Immature natural killer cell (primary cell): ENCODE measurements around the gene CIPC. TPM values are rescaled to one million over a fixed set of nuclear protein-coding genes. Genes with fewer than 3 reads are reported as not detected.

Experiments used
- DNase-seq, 3 donors: peaks; one replicate each; pipeline ENCODE4 v3.0.0; 2022; ENCODE audit warnings: mixed read lengths in 1 of 3
- H3K27ac Mint-ChIP-seq, 6 donors: one replicate each; pipeline ENCODE4 v1.8.0; 2020; ENCODE audit warnings: mixed read lengths in 6 of 6, mild to moderate bottlenecking in 5 of 6, inconsistent platforms in 4 of 6, moderate library complexity in 3 of 6
- H3K27me3 Mint-ChIP-seq, 3 donors: one replicate each; pipeline ENCODE4 v1.8.0; 2020 to 2021; ENCODE audit warnings: low read depth in 3 of 3, mild to moderate bottlenecking in 3 of 3, mixed read lengths in 3 of 3, moderate library complexity in 3 of 3, inconsistent platforms in 1 of 3
- H3K36me3 Mint-ChIP-seq, 3 donors: one replicate each; pipeline ENCODE4 v1.8.0; 2020; ENCODE audit warnings: mixed read lengths in 3 of 3, inconsistent platforms in 2 of 3, mild to moderate bottlenecking in 2 of 3
- H3K4me1 Mint-ChIP-seq, 2 donors: one replicate each; pipeline ENCODE4 v1.8.0; 2020; ENCODE audit warnings: inconsistent platforms in 2 of 2, mild to moderate bottlenecking in 2 of 2, mixed read lengths in 2 of 2, moderate library complexity in 1 of 2
- H3K4me3 Mint-ChIP-seq, 5 donors: one replicate each; pipeline ENCODE4 v1.8.0; 2020; ENCODE audit warnings: mild to moderate bottlenecking in 5 of 5, mixed read lengths in 5 of 5, inconsistent platforms in 3 of 5, moderate library complexity in 3 of 5
- H3K9me3 Mint-ChIP-seq, 6 donors: one replicate each; pipeline ENCODE4 v1.8.0; 2020; ENCODE audit warnings: mild to moderate bottlenecking in 6 of 6, mixed read lengths in 6 of 6, inconsistent platforms in 4 of 6, moderate library complexity in 3 of 6
- polyA plus RNA-seq, 3 donors: library from polyadenylated mRNA; unstranded; fragments of 300-500 nt; fragmentation: Illumina TruSeq; gene quantifications; one replicate each; pipeline ENCODE4 v1.2.3, GENCODE V29; 2021

Gene CIPC
- polyA plus RNA-seq, 3 donors from 2014 or later, result 2.0 to 6.7 (median 3.2) TPM

DNA sequence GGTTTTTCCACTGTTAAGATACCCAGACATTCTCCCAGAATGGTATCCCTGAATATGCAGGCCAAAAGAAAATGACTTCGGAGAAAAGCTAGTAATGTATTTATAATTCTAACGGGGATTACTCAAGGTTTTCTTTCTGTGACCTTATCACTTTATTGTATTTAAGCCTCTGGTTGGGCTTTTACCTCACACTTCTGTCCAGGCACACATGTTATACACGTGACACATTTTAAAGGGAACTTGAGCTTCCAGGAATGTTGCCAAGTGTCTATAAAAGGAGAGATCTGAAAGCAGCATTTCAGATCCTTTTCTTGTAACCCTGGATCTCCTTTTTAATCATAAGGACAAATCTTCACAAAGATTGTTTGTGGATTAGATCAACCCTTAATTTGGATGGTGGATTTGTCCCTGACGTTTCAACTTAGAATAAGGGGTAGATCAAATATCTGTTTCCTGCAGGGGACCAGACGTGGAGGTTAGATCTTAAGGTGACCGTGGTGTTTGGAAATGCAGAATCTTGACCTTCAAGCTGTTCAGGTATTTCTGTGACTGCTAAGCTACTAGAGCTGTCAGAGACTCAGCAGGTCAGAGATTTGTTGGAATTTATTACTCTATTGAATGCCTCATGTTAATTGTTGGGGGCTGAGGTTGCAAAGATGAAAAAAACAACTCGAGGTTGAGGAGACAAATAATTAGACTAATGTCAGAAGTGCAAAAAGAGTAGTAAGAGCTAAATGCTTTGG, 1.5 kb downstream of the CIPC start:
- H3K27ac Mint-ChIP-seq, result peak overlapping the region; percentile 87 to 98 (median 96)
- H3K27me3 Mint-ChIP-seq, result peaks cover 3 to 10% (median 4%) of the 10 kb centered on the region in 3 donors
- H3K4me1 Mint-ChIP-seq, result peaks cover 28 to 43% of the 10 kb centered on the region in 2 donors
- no peak for DNase-seq
- H3K9me3 Mint-ChIP-seq, result no peaks in the 10 kb centered on the region
- peaks cover 0 to 4% (median 3%) of the 10 kb centered on the region in 3 donors for H3K36me3 Mint-ChIP-seq
- peak overlapping the region; percentile 86 to 93 (median 91) for H3K4me3 Mint-ChIP-seq

DNA sequence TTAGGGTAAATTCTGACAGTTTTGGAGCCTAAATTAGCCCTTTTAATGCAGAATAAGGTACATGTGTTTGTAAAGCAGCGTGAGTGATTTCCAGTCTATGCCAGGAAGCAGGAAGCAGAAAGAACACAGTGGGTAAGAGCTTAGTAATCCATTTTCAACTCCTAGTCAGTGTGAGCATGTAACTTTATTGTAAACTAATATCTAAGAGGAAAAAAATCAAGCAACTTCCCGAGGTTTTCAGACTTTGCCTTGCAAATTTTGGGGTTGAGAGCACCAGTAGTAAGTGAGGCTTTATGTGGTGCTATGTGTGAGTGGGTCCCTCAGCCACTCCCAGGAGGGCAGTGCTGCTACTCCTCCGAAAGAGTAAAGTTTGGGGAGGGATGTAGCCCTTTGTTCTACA, 2.9 kb downstream of the CIPC start:
- H3K9me3 Mint-ChIP-seq, result no peaks in the 10 kb centered on the region
- H3K27ac Mint-ChIP-seq, result no peak overlapping the region
- H3K4me1 Mint-ChIP-seq, result peaks cover 25 to 39% of the 10 kb centered on the region in 2 donors
- DNase-seq, result no peak
- no peak overlapping the region for H3K4me3 Mint-ChIP-seq
- H3K27me3 Mint-ChIP-seq, result peaks cover 3 to 10% (median 4%) of the 10 kb centered on the region in 3 donors
- H3K36me3 Mint-ChIP-seq, result peaks cover 0 to 5% (median 4%) of the 10 kb centered on the region in 3 donors

DNA sequence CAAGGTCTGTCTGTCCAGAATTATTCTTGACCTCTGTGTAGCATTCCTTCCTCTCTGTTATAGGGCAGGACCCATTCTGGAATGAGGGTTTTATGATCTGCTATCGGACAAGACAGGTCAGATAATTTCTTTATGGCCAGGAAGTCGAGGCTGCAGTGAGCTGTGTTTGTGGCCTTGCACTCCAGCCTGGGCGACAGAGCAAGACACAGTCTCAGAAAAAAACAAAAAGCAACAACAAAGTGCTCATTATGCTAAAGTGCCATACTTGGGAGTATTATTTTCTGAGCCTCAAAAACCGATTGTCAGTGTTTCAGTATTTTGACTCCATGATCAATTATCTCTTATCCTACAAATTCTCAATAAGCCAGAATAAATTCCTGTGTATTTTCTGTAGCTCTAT, 4.1 kb downstream of the CIPC start:
- no peak for DNase-seq
- no peaks in the 10 kb centered on the region for H3K9me3 Mint-ChIP-seq
- H3K27me3 Mint-ChIP-seq, result peaks cover 3 to 9% (median 4%) of the 10 kb centered on the region in 3 donors
- peaks cover 16 to 27% of the 10 kb centered on the region in 2 donors for H3K4me1 Mint-ChIP-seq
- H3K4me3 Mint-ChIP-seq, result no peak overlapping the region
- H3K36me3 Mint-ChIP-seq, result peaks cover 4 to 15% (median 14%) of the 10 kb centered on the region in 3 donors
- no peak overlapping the region for H3K27ac Mint-ChIP-seq

DNA sequence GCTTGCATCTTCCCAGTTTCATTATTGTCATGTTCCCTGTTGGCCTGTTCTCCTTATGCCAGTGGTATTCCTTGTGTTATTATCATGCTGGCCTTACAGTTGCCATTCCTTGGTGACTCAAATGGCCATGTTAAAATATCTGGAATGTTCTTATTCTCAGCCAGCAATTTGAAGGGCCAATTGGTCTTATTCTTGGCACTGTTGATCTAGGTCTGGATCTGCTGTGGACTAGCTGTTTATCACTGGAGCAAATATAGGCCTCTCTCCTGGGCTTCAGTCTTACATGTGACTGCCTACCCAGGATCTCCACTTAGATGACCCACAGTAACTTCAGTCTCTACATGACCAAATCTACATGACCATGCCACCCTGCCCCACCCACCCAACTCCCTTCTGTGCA, 5.4 kb downstream of the CIPC start:
- DNase-seq, result no peak
- no peak overlapping the region for H3K27ac Mint-ChIP-seq
- no peaks in the 10 kb centered on the region for H3K9me3 Mint-ChIP-seq
- H3K4me3 Mint-ChIP-seq, result no peak overlapping the region
- peaks cover 11 to 23% (median 18%) of the 10 kb centered on the region in 3 donors for H3K36me3 Mint-ChIP-seq
- H3K27me3 Mint-ChIP-seq, result no peaks in the 10 kb centered on the region
- peaks cover 8 to 15% of the 10 kb centered on the region in 2 donors for H3K4me1 Mint-ChIP-seq

DNA sequence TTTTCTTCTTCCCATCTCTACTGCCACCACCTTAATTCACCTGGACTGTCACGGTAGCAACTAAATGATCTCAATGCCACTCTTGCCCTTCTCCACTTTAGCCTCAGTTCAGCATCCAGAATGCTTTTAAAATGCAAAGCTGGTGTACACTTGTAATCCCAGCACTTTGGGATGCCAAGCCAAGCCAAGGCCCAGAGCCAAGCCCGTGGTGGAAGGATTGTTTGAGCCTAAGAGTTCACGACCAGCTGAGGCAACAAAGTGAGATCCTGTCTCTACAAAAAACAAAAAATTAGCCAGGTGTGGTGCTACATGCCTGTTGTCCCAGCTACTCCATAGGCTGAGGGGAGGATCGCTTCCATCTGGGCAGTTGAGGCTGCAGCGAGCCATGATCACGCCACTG, 5.9 kb downstream of the CIPC start:
- Mint-ChIP-seq H3K4me3 (no peak overlapping the region), H3K36me3 (peaks cover 16 to 27% (median 18%) of the 10 kb centered on the region in 3 donors), H3K4me1 (peaks cover 4 to 10% of the 10 kb centered on the region in 2 donors), H3K27ac (no peak overlapping the region), H3K27me3 (no peaks in the 10 kb centered on the region), H3K9me3 (no peaks in the 10 kb centered on the region)
- no peak for DNase-seq

DNA sequence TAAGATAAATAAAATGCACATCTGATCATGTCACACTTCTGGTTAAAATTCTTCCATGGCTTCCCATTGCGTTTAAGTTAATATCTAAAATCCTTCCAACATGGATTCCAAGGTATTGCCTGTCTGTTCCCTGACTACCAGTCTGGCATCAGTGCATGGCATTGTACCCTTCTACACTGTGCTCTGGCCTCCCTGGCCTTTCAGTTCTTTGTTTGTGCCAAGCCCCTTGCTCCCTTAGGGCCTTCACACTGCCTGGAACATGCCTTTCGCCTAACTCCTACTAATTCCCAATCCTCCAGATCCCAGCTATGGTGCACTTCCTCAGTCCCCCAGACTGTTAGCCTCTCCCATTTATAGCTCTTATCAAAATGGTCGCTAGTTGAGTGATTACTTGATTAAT, 6.3 kb downstream of the CIPC start:
- no peak overlapping the region for H3K4me3 Mint-ChIP-seq
- DNase-seq, result no peak
- H3K27me3 Mint-ChIP-seq, result no peaks in the 10 kb centered on the region
- peak overlapping the region in 1 of 6 donors; percentile 35 for H3K27ac Mint-ChIP-seq
- H3K36me3 Mint-ChIP-seq, result peaks cover 18 to 31% (median 20%) of the 10 kb centered on the region in 3 donors
- peaks cover 0 to 6% of the 10 kb centered on the region in 2 donors for H3K4me1 Mint-ChIP-seq
- H3K9me3 Mint-ChIP-seq, result no peaks in the 10 kb centered on the region

DNA sequence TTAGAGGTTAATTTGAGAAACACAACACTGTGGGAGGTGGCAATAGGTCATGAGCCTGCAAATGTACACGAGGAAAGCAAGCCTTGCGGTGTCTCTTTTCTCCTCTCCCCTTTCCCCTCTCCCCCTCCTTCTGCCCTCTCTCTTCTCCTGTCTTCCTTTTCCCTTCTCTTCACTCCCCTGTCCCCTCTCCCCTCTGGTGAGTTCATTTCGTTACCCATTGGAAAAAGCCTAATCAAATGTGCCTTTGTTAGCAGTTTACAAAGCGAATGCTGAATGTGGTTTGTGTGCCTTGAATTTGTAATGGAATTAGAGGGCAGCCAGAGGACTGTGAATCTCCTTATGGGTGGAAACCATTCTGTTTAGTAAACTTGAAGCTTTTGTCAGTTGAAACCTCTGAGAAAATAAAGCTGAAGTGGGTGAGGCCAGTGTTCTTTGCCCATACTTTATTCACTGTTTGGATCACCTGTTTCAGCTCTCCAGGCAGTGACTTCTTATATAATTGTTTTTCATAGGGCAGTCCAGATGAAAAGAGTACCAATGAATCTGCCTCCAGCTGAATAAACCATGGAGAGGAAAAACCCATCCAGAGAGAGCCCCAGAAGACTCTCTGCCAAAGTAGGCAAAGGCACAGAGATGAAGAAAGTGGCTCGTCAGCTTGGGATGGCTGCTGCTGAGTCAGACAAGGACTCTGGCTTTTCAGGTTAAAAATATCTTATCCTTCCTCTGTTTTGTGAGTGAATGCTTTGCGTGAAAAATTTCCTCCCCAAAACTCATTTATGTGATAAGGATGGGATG, 7.3 kb downstream of the CIPC start:
- DNase-seq, result no peak
- no peak overlapping the region for H3K4me3 Mint-ChIP-seq
- H3K27me3 Mint-ChIP-seq, result no peaks in the 10 kb centered on the region
- H3K36me3 Mint-ChIP-seq, result peaks cover 18 to 31% (median 20%) of the 10 kb centered on the region in 3 donors
- no peaks in the 10 kb centered on the region for H3K4me1 Mint-ChIP-seq
- H3K27ac Mint-ChIP-seq, result no peak overlapping the region
- no peaks in the 10 kb centered on the region for H3K9me3 Mint-ChIP-seq

DNA sequence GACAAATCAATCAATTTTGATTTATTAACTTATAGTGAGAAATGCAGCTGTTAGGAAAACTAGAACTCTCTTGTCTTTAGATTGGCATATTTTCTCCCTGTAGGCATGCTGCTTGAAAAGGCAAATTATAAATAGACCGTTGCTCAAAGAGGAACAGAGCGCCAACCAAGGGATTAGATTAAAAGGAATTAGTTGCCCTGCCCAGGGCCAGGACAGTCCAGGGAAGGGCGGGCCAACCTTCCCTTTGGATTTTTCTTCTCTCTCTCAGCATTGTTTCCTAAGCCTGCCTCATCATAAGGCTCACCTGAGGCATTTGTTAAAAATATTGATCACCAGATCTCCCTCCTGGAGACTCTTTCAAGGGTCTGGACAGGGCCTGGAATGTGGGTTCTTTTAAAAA, 8.6 kb downstream of the CIPC start:
- no peak for DNase-seq
- Mint-ChIP-seq H3K27me3 (no peaks in the 10 kb centered on the region), H3K4me3 (no peak overlapping the region), H3K9me3 (no peaks in the 10 kb centered on the region), H3K36me3 (peaks cover 18 to 38% (median 32%) of the 10 kb centered on the region in 3 donors), H3K27ac (no peak overlapping the region), H3K4me1 (no peaks in the 10 kb centered on the region)

DNA sequence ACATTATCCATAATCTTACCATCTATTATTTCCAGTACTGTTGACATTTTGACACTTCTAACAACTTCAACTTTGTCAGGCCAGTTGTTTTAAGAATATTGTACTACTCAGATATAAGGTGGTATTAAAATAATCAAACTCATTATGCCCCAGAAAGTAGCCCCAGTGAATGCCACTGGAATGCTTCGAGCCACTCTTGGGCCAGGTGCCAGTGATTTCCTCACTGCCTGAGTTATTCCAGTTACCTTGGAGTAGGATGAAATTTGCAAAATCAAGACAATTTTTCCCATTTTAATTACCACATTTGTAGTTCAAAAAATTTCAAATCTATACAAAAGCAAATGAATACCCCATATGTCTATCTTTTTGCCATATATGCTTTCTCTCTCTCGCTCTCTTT, 9.2 kb downstream of the CIPC start:
- no peaks in the 10 kb centered on the region for H3K27me3 Mint-ChIP-seq
- no peaks in the 10 kb centered on the region for H3K4me1 Mint-ChIP-seq
- H3K27ac Mint-ChIP-seq, result no peak overlapping the region
- H3K9me3 Mint-ChIP-seq, result no peaks in the 10 kb centered on the region
- DNase-seq, result no peak
- peaks cover 21 to 41% (median 34%) of the 10 kb centered on the region in 3 donors for H3K36me3 Mint-ChIP-seq
- H3K4me3 Mint-ChIP-seq, result no peak overlapping the region

DNA sequence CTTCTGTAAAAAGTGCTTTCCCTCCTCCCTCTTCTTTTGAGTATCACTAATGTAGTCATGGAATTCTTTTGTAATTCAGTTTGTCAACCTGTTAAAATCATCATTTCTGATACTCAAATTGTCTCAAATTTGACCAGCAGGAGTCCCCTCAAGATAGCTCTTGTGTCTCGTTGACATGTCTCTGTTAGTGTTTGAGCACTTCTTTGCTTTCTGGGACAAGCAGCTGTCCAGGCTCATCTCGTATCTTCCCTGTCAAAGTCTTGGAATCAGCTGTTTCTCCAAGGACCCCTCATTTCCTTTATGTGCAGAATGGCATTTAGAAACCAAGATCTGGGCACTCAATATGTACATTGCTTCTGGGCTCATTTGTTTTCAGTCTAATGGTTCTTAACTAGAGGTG, 10.7 kb downstream of the CIPC start:
- H3K27ac Mint-ChIP-seq, result no peak overlapping the region
- peaks cover 21 to 47% (median 39%) of the 10 kb centered on the region in 3 donors for H3K36me3 Mint-ChIP-seq
- no peak overlapping the region for H3K4me3 Mint-ChIP-seq
- H3K27me3 Mint-ChIP-seq, result no peaks in the 10 kb centered on the region
- no peaks in the 10 kb centered on the region for H3K4me1 Mint-ChIP-seq
- H3K9me3 Mint-ChIP-seq, result no peaks in the 10 kb centered on the region
- DNase-seq, result no peak

DNA sequence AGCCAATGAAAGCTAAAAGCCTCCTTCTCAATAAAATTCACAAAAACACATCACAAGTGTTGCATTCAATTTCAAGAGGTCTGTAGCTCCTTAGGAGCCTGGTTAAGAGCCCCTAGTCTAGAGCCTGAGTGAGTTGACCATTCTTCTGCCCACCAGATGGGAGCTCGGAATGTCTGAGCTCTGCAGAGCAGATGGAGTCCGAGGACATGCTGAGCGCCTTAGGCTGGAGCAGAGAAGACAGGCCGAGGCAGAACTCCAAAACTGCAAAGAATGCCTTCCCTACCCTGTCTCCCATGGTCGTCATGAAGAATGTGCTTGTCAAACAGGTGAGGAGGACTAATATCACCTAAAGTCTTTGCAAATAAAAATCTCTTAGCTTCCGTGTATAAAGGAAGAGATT, 11.6 kb downstream of the CIPC start:
- H3K27me3 Mint-ChIP-seq, result no peaks in the 10 kb centered on the region

DNA sequence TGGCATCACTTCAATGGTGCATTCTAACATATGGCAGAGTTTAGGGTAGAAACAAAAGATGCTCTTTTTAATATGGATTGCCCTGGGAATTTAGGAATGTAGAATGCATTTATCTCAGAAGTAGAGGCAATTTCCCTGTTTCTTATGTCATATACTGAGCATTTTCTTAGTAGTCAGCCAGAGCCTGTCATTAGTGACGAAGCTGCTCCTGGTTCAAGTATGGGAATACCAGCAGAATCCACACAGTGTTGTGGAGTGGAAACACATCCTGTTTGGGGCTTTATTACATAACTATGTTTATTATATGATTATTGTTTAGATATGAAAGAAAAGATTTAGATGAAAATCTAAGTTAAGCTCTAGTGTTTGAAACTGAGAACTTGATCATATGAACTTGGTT, 12.2 kb downstream of the CIPC start:
- no peaks in the 10 kb centered on the region for H3K4me1 Mint-ChIP-seq

More for the DNA sequence above, 11.6 kb downstream of the CIPC start:
- no peaks in the 10 kb centered on the region for H3K9me3 Mint-ChIP-seq
- H3K27ac Mint-ChIP-seq, result no peak overlapping the region
- H3K4me1 Mint-ChIP-seq, result no peaks in the 10 kb centered on the region
- H3K36me3 Mint-ChIP-seq, result peaks cover 17 to 50% (median 39%) of the 10 kb centered on the region in 3 donors
- no peak for DNase-seq
- H3K4me3 Mint-ChIP-seq, result no peak overlapping the region

DNA sequence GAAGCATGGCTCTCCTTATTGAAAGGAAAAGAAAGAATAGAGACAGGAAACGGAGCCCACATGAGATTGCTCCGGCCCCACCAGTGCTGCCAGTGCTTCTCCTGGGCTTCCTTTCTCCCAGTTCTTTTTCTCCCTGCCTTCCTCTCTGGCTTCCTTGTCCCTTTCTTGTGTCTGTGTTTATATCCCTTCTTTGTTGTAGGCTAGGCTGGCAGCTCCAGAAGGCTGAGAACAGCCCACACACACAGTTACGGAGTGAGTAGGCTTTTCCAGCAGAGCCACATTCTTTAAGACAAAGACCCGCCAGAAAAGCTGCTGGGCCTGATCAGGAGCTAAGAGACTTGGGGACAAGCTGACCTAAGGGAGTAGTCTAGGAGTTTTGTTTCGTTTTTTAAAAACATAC, 13.0 kb downstream of the CIPC start:
- no peak overlapping the region for H3K27ac Mint-ChIP-seq
- H3K27me3 Mint-ChIP-seq, result no peaks in the 10 kb centered on the region
- H3K4me1 Mint-ChIP-seq, result no peaks in the 10 kb centered on the region
- no peak overlapping the region for H3K4me3 Mint-ChIP-seq
- DNase-seq, result no peak
- H3K9me3 Mint-ChIP-seq, result no peaks in the 10 kb centered on the region
- peaks cover 25 to 59% (median 44%) of the 10 kb centered on the region in 3 donors for H3K36me3 Mint-ChIP-seq

More for the DNA sequence above, 12.2 kb downstream of the CIPC start:
- H3K36me3 Mint-ChIP-seq, result peaks cover 23 to 56% (median 43%) of the 10 kb centered on the region in 3 donors
- no peaks in the 10 kb centered on the region for H3K27me3 Mint-ChIP-seq
- no peak for DNase-seq
- H3K9me3 Mint-ChIP-seq, result no peaks in the 10 kb centered on the region
- no peak overlapping the region for H3K4me3 Mint-ChIP-seq
- H3K27ac Mint-ChIP-seq, result no peak overlapping the region

DNA sequence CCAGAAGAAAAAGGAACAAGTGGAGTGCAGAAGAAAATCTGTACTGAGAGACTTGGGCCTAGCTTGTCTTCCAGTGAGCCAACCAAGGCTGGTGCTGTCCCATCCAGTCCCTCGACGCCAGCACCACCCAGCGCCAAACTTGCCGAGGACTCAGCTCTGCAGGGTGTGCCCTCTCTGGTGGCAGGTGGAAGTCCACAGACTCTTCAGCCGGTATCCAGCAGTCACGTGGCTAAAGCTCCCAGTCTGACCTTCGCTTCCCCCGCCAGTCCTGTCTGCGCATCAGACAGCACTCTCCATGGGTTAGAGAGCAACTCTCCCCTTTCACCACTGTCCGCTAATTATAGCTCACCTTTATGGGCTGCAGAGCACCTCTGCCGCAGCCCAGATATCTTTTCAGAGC, 15.6 kb downstream of the CIPC start:
- H3K36me3 Mint-ChIP-seq, result peaks cover 14 to 44% (median 31%) of the 10 kb centered on the region in 3 donors
- H3K27me3 Mint-ChIP-seq, result no peaks in the 10 kb centered on the region
- H3K27ac Mint-ChIP-seq, result no peak overlapping the region
- H3K9me3 Mint-ChIP-seq, result no peaks in the 10 kb centered on the region
- H3K4me1 Mint-ChIP-seq, result no peaks in the 10 kb centered on the region
- DNase-seq, result no peak
- no peak overlapping the region for H3K4me3 Mint-ChIP-seq
